ENCODE results near the gene RNF169.

RNF169 gene

DNA sequence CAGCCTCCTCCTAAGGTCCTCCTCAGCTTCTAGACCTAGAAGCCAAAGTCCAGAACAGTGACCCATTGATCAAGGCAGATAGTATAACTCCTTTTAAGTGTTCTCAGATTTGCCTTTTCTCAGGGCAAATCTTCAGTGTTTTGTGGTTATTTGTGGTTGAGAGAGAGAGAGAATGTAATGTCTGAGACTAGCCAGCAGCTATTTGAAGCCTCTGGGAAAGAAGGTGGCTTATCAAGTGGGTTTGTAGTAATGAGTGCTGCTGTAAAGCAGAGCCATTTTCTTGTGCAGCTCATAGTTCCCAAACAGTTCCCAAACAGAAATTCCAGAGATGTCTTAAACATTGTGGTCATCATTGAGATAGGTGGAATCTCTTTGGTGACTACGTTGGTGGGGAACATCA lies 89.5 kb downstream of the RNF169 start:
- no peaks in the 10 kb centered on the region for H3K27me3 ChIP-seq (ENCODE audit: control insufficient read depth, insufficient read depth, low read length)
- no peak overlapping the region for H3K4me3 ChIP-seq (ENCODE audit: low read length)
- peaks cover 7% of the 10 kb centered on the region for H3K4me1 ChIP-seq (ENCODE audit: control insufficient read depth, insufficient read depth, low read length)
- H3K9ac ChIP-seq (ENCODE audit: low read depth, low read length), result no peak overlapping the region
- no peak overlapping the region for H3K4me2 ChIP-seq (ENCODE audit: low read length)
- H3K9me3 ChIP-seq (replicated peaks; ENCODE audit: low read length), result no peaks in the 10 kb centered on the region
- peaks cover 48% of the 10 kb centered on the region for H3K36me3 ChIP-seq (ENCODE audit: insufficient read depth, low read length)

- Histone ChIP-seq H3K9ac (ENCODE audit: low read depth, low read length) (no peak overlapping the region), H3K27me3 (ENCODE audit: control insufficient read depth, insufficient read depth, low read length) (no peaks in the 10 kb centered on the region), H3K4me1 (ENCODE audit: control insufficient read depth, insufficient read depth, low read length) (peaks cover 7% of the 10 kb centered on the region), H3K4me2 (ENCODE audit: low read length) (no peak overlapping the region), H3K9me3 (replicated peaks; ENCODE audit: low read length) (no peaks in the 10 kb centered on the region), H3K4me3 (ENCODE audit: low read length) (no peak overlapping the region), H3K36me3 (ENCODE audit: insufficient read depth, low read length) (peaks cover 60% of the 10 kb centered on the region)
Observed at GRCh38 chr11:74839446-74839845, 90.8 kb downstream of the RNF169 start.

GRCh38 chr11:74839971-74840370 lies 91.3 kb downstream of the RNF169 start:
- no peaks in the 10 kb centered on the region for H3K9me3 ChIP-seq (replicated peaks; ENCODE audit: low read length)
- H3K27me3 ChIP-seq (ENCODE audit: control insufficient read depth, insufficient read depth, low read length), result no peaks in the 10 kb centered on the region
- H3K9ac ChIP-seq (ENCODE audit: low read depth, low read length), result no peak overlapping the region
- no peak overlapping the region for H3K4me2 ChIP-seq (ENCODE audit: low read length)
- peaks cover 64% of the 10 kb centered on the region for H3K36me3 ChIP-seq (ENCODE audit: insufficient read depth, low read length)
- H3K4me1 ChIP-seq (ENCODE audit: control insufficient read depth, insufficient read depth, low read length), result peaks cover 7% of the 10 kb centered on the region
- H3K4me3 ChIP-seq (ENCODE audit: low read length), result no peak overlapping the region

- Histone ChIP-seq H3K27me3 (ENCODE audit: control insufficient read depth, insufficient read depth, low read length) (no peaks in the 10 kb centered on the region), H3K4me1 (ENCODE audit: control insufficient read depth, insufficient read depth, low read length) (peaks cover 7% of the 10 kb centered on the region), H3K9ac (ENCODE audit: low read depth, low read length) (no peak overlapping the region), H3K9me3 (replicated peaks; ENCODE audit: low read length) (no peaks in the 10 kb centered on the region), H3K36me3 (ENCODE audit: insufficient read depth, low read length) (peaks cover 62% of the 10 kb centered on the region), H3K4me2 (ENCODE audit: low read length) (no peak overlapping the region), H3K4me3 (ENCODE audit: low read length) (no peak overlapping the region)
Observed at GRCh38 chr11:74840486-74840885, 91.8 kb downstream of the RNF169 start.

- H3K9ac ChIP-seq (ENCODE audit: low read depth, low read length), result no peak overlapping the region
- peaks cover 11% of the 10 kb centered on the region for H3K4me1 ChIP-seq (ENCODE audit: control insufficient read depth, insufficient read depth, low read length)
- no peaks in the 10 kb centered on the region for H3K27me3 ChIP-seq (ENCODE audit: control insufficient read depth, insufficient read depth, low read length)
- no peak overlapping the region for H3K4me2 ChIP-seq (ENCODE audit: low read length)
- H3K36me3 ChIP-seq (ENCODE audit: insufficient read depth, low read length), result peaks cover 49% of the 10 kb centered on the region
- H3K4me3 ChIP-seq (ENCODE audit: low read length), result no peak overlapping the region
- H3K9me3 ChIP-seq (replicated peaks; ENCODE audit: low read length), result no peaks in the 10 kb centered on the region
Observed at GRCh38 chr11:74842967-74843366, 94.3 kb downstream of the RNF169 start.

- H3K9ac ChIP-seq (ENCODE audit: low read depth, low read length), result no peak overlapping the region
- peaks cover 16% of the 10 kb centered on the region for H3K4me1 ChIP-seq (ENCODE audit: control insufficient read depth, insufficient read depth, low read length)
- peaks cover 41% of the 10 kb centered on the region for H3K36me3 ChIP-seq (ENCODE audit: insufficient read depth, low read length)
- no peaks in the 10 kb centered on the region for H3K27me3 ChIP-seq (ENCODE audit: control insufficient read depth, insufficient read depth, low read length)
- no peaks in the 10 kb centered on the region for H3K9me3 ChIP-seq (replicated peaks; ENCODE audit: low read length)
- no peak overlapping the region for H3K4me3 ChIP-seq (ENCODE audit: low read length)
- H3K4me2 ChIP-seq (ENCODE audit: low read length), result no peak overlapping the region
Observed at GRCh38 chr11:74844072-74844471, 95.4 kb downstream of the RNF169 start.

- peaks cover 24% of the 10 kb centered on the region for H3K4me1 ChIP-seq (ENCODE audit: control insufficient read depth, insufficient read depth, low read length)
- H3K4me3 ChIP-seq (ENCODE audit: low read length), result no peak overlapping the region
- no peaks in the 10 kb centered on the region for H3K27me3 ChIP-seq (ENCODE audit: control insufficient read depth, insufficient read depth, low read length)
- H3K9ac ChIP-seq (ENCODE audit: low read depth, low read length), result no peak overlapping the region
- peaks cover 41% of the 10 kb centered on the region for H3K36me3 ChIP-seq (ENCODE audit: insufficient read depth, low read length)
- H3K9me3 ChIP-seq (replicated peaks; ENCODE audit: low read length), result no peaks in the 10 kb centered on the region
- no peak overlapping the region for H3K4me2 ChIP-seq (ENCODE audit: low read length)
Observed at GRCh38 chr11:74844865-74845264, 96.2 kb downstream of the RNF169 start.

GRCh38 chr11:74845978-74846517 lies 97.4 kb downstream of the RNF169 start:
- Histone ChIP-seq H3K36me3 (ENCODE audit: insufficient read depth, low read length) (peaks cover 36% of the 10 kb centered on the region), H3K4me3 (ENCODE audit: low read length) (no peak overlapping the region), H3K27me3 (ENCODE audit: control insufficient read depth, insufficient read depth, low read length) (no peaks in the 10 kb centered on the region), H3K9ac (ENCODE audit: low read depth, low read length) (no peak overlapping the region), H3K4me1 (ENCODE audit: control insufficient read depth, insufficient read depth, low read length) (peaks cover 27% of the 10 kb centered on the region), H3K4me2 (ENCODE audit: low read length) (no peak overlapping the region), H3K9me3 (replicated peaks; ENCODE audit: low read length) (no peaks in the 10 kb centered on the region)

DNA sequence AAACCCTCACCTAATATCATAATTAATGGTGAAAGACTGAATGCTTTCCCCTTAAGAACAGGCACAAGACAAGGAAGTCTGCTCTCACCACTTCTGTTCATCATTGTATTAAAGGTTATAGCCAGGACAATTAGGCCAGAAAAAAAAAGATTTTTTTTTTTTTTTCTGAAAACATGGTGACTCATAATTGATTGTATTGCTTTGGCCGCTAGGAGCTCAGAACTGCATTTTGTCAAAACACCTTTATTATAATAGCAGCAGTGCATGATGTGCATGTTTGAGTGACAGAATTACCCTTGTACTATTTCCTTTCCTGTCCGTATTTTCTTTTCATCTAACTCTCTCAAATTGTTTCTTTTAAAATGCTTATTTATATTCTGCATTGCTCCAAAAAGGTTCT lies 98.1 kb downstream of the RNF169 start:
- Histone ChIP-seq H3K36me3 (ENCODE audit: insufficient read depth, low read length) (peaks cover 43% of the 10 kb centered on the region), H3K4me1 (ENCODE audit: control insufficient read depth, insufficient read depth, low read length) (peaks cover 27% of the 10 kb centered on the region), H3K4me3 (ENCODE audit: low read length) (no peak overlapping the region), H3K4me2 (ENCODE audit: low read length) (no peak overlapping the region), H3K27me3 (ENCODE audit: control insufficient read depth, insufficient read depth, low read length) (no peaks in the 10 kb centered on the region), H3K9me3 (replicated peaks; ENCODE audit: low read length) (no peaks in the 10 kb centered on the region), H3K9ac (ENCODE audit: low read depth, low read length) (no peak overlapping the region)

DNA sequence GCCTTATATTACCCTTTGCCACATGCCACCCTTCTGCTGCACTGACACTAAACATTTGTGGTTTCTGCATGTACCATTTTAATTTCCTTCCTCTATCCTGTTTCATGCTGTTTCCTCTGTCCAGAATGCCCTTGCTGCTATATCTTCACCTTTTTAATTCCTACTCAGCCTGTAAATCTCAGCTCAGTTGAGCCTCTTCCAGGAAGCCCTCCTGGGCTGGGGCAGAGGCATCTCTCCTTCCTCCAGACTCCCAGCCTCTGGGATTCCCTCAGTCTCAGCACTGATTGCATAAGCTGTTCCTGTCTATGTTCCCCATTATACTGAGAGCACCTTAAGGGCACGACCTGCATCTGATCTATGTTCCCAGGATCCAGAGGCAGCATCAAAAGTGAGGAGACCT lies 98.7 kb downstream of the RNF169 start:
- peaks cover 27% of the 10 kb centered on the region for H3K4me1 ChIP-seq (ENCODE audit: control insufficient read depth, insufficient read depth, low read length)
- H3K9me3 ChIP-seq (replicated peaks; ENCODE audit: low read length), result no peaks in the 10 kb centered on the region
- peaks cover 45% of the 10 kb centered on the region for H3K36me3 ChIP-seq (ENCODE audit: insufficient read depth, low read length)
- no peak overlapping the region for H3K4me3 ChIP-seq (ENCODE audit: low read length)
- no peak overlapping the region for H3K9ac ChIP-seq (ENCODE audit: low read depth, low read length)
- no peak overlapping the region for H3K4me2 ChIP-seq (ENCODE audit: low read length)
- H3K27me3 ChIP-seq (ENCODE audit: control insufficient read depth, insufficient read depth, low read length), result no peaks in the 10 kb centered on the region

- Histone ChIP-seq H3K4me2 (ENCODE audit: low read length) (no peak overlapping the region), H3K36me3 (ENCODE audit: insufficient read depth, low read length) (peaks cover 45% of the 10 kb centered on the region), H3K4me3 (ENCODE audit: low read length) (no peak overlapping the region), H3K4me1 (ENCODE audit: control insufficient read depth, insufficient read depth, low read length) (peaks cover 27% of the 10 kb centered on the region), H3K9ac (ENCODE audit: low read depth, low read length) (no peak overlapping the region), H3K27me3 (ENCODE audit: control insufficient read depth, insufficient read depth, low read length) (no peaks in the 10 kb centered on the region), H3K9me3 (replicated peaks; ENCODE audit: low read length) (no peaks in the 10 kb centered on the region)
Observed at GRCh38 chr11:74847895-74848294, 99.2 kb downstream of the RNF169 start.

- Histone ChIP-seq H3K4me3 (ENCODE audit: low read length) (no peak overlapping the region), H3K9me3 (replicated peaks; ENCODE audit: low read length) (no peaks in the 10 kb centered on the region), H3K9ac (ENCODE audit: low read depth, low read length) (peak overlapping the region; percentile 0), H3K36me3 (ENCODE audit: insufficient read depth, low read length) (peaks cover 27% of the 10 kb centered on the region), H3K27me3 (ENCODE audit: control insufficient read depth, insufficient read depth, low read length) (no peaks in the 10 kb centered on the region), H3K4me1 (ENCODE audit: control insufficient read depth, insufficient read depth, low read length) (peaks cover 27% of the 10 kb centered on the region), H3K4me2 (ENCODE audit: low read length) (peak overlapping the region; percentile 68)
Observed at GRCh38 chr11:74849525-74850391, 101.1 kb downstream of the RNF169 start.

All from skeletal muscle satellite cell (primary cell).